G401.6 (cell line): ENCODE measurements around the gene ZNF621.

Source experiments
- FAIRE-seq: peaks from 2 replicates; lab custom pipeline; 2012; peaks lifted over from hg19 to GRCh38; lab: Jason Lieb, UNC

Gene ZNF621

GRCh38 chr3:40524568-40525285, at the start of gene ZNF621:
ZNF621 (plus strand) TSS chr3:40524960; CDS start chr3:40525841, 881 bp downstream.
- peak; percentile 42 for FAIRE-seq

- peak; percentile 48 for FAIRE-seq
These were observed 48.0 kb upstream of the ZNF621 start, which contains the start of gene ZNF619 for GRCh38 chr3:40476478-40477470. ZNF619 (plus strand) TSS chr3:40477122; CDS start chr3:40477980, 858 bp downstream.

GRCh38 chr3:40477666-40478065, 47.1 kb upstream of the ZNF621 start:
- no peak for FAIRE-seq

- no peak for FAIRE-seq
These were observed 37.6 kb upstream of the ZNF621 start for GRCh38 chr3:40487172-40487571.

- no peak for FAIRE-seq
These were observed 33.8 kb upstream of the ZNF621 start for GRCh38 chr3:40490916-40491315.

GRCh38 chr3:40494698-40495097, 30.1 kb upstream of the ZNF621 start:
- no peak for FAIRE-seq

- FAIRE-seq, result no peak
These were observed 27.5 kb upstream of the ZNF621 start for GRCh38 chr3:40497288-40497687.

GRCh38 chr3:40499952-40500351, 24.8 kb upstream of the ZNF621 start:
- no peak for FAIRE-seq

GRCh38 chr3:40502034-40502433, 22.7 kb upstream of the ZNF621 start:
- no peak for FAIRE-seq

- FAIRE-seq, result no peak
These were observed 19.9 kb upstream of the ZNF621 start for GRCh38 chr3:40504636-40505430.

- peak; percentile 87 for FAIRE-seq
These were observed 18.9 kb upstream of the ZNF621 start, which contains the start of gene ZNF620 for GRCh38 chr3:40505599-40506462. ZNF620 (plus strand) TSS chr3:40506039; CDS start chr3:40506353, 314 bp downstream.

GRCh38 chr3:40511031-40511718, 13.6 kb upstream of the ZNF621 start:
- FAIRE-seq, result no peak

- no peak for FAIRE-seq
These were observed 8.6 kb upstream of the ZNF621 start for GRCh38 chr3:40516201-40516600.

GRCh38 chr3:40518067-40518466, 6.7 kb upstream of the ZNF621 start:
- FAIRE-seq, result no peak

- no peak for FAIRE-seq
These were observed 5.9 kb upstream of the ZNF621 start for GRCh38 chr3:40518848-40519247.

GRCh38 chr3:40521254-40521653, 3.5 kb upstream of the ZNF621 start:
- FAIRE-seq, result no peak

GRCh38 chr3:40523781-40524180, 979 bp upstream of the ZNF621 start:
- no peak for FAIRE-seq

GRCh38 chr3:40524222-40524567, 565 bp upstream of the ZNF621 start:
- no peak for FAIRE-seq

- no peak for FAIRE-seq
These were observed 3.7 kb downstream of the ZNF621 start for GRCh38 chr3:40528426-40528825.

GRCh38 chr3:40532252-40532651, 7.5 kb downstream of the ZNF621 start:
- no peak for FAIRE-seq

- no peak for FAIRE-seq
These were observed 9.5 kb downstream of the ZNF621 start for GRCh38 chr3:40534283-40534682.
